Natural killer cell treated with Interleukin-12 subunit alpha and Interleukin-12 subunit beta and Interleukin-15 and Interleukin-18, amount 100 ng/mL, for 72 hours (primary cell): Measurements from ENCODE around the gene MRPL49. TPM values are rescaled to one million over a fixed set of nuclear protein-coding genes. Genes with fewer than 3 reads are reported as not detected.
A peak's percentile ranks its signal among the peaks of the same experiment; 100 is the strongest.

ENCODE experiments used
- ATAC-seq, 2 donors: fragments of 150-1000 bp; cut with Tn5 transposase in 1 of 2; sonication (Bioruptor Pico), chemical (Tn5 transposase) in 1 of 2; 2 replicates each; pipeline ENCODE4 v1.10.0; 2021
- DNase-seq: peaks from one replicate; pipeline ENCODE4 v3.0.0; 2022; ENCODE audit warnings: low spot score
- H3K27ac Mint-ChIP-seq, 2 donors: 1 replicate in 1 of 2; 2 replicates in 1 of 2; pipeline ENCODE4 v1.8.0; 2022; ENCODE audit warnings: mixed read lengths in 2 of 2, mild to moderate bottlenecking in 1 of 2, moderate library complexity in 1 of 2
- H3K27me3 Mint-ChIP-seq, 2 donors: 1 replicate in 1 of 2; 2 replicates in 1 of 2; pipeline ENCODE4 v1.8.0; 2022; ENCODE audit warnings: mixed read lengths in 2 of 2
- H3K36me3 Mint-ChIP-seq: one replicate; pipeline ENCODE4 v1.8.0; 2022; ENCODE audit warnings: mixed read lengths
- H3K4me1 Mint-ChIP-seq, 2 donors: 1 replicate in 1 of 2; 2 replicates in 1 of 2; pipeline ENCODE4 v1.8.0; 2022; ENCODE audit warnings: low read depth in 2 of 2, mixed read lengths in 2 of 2, mild to moderate bottlenecking in 1 of 2
- H3K4me3 Mint-ChIP-seq: one replicate; pipeline ENCODE4 v1.8.0; 2022; ENCODE audit warnings: mixed read lengths
- H3K9me3 Mint-ChIP-seq: 2 replicates; pipeline ENCODE4 v1.8.0; 2022; ENCODE audit warnings: mixed read lengths
- total RNA-seq, 2 donors: library from RNA; stranded (reverse); gene quantifications; one replicate each; pipeline ENCODE4 v1.2.3, GENCODE V29; 2022

Gene MRPL49
- total RNA-seq = 10 to 100 TPM; 77.8 to 80.4 TPM

- DNase-seq (peak; percentile 99), ATAC-seq (peak; percentile 91 to 94)
- H3K9me3 Mint-ChIP-seq = no peaks in the 10 kb centered on the region
- peak within 1 kb of the TSS; percentile 100 for H3K4me3 Mint-ChIP-seq
- peaks cover 36 to 44% of the 10 kb centered on the region in 2 donors for H3K4me1 Mint-ChIP-seq
- peak within 1 kb of the TSS; percentile 95 to 100 for H3K27ac Mint-ChIP-seq
- H3K36me3 Mint-ChIP-seq = peaks cover 17% of the 10 kb centered on the region
- no peaks in the 10 kb centered on the region for H3K27me3 Mint-ChIP-seq
These were observed at the start of gene MRPL49, which contains the start of gene FAU for GRCh38 chr11:65121865-65122696. Gene MRPL49 (plus strand): TSS chr11:65122321. CDS start chr11:65122347, 26 bp downstream. Gene FAU (minus strand): TSS chr11:65122134. CDS start chr11:65121813, 321 bp downstream.

- DNase-seq = no peak
- no peaks in the 10 kb centered on the region for H3K9me3 Mint-ChIP-seq
- H3K4me3 Mint-ChIP-seq = no peak overlapping the region
- H3K4me1 Mint-ChIP-seq = peaks cover 0 to 3% of the 10 kb centered on the region in 2 donors
- H3K27ac Mint-ChIP-seq = no peak overlapping the region
- H3K36me3 Mint-ChIP-seq = no peaks in the 10 kb centered on the region
- no peaks in the 10 kb centered on the region for H3K27me3 Mint-ChIP-seq
- no peak for ATAC-seq
These were observed 49.5 kb upstream of the MRPL49 start for GRCh38 chr11:65072631-65072966.

GRCh38 chr11:65077451-65077850, 44.7 kb upstream of the MRPL49 start:
- peaks cover 10% of the 10 kb centered on the region for H3K36me3 Mint-ChIP-seq
- no peaks in the 10 kb centered on the region for H3K27me3 Mint-ChIP-seq
- H3K4me1 Mint-ChIP-seq = peaks cover 10 to 31% of the 10 kb centered on the region in 2 donors
- peak overlapping the region in 1 of 2 donors; percentile 45 for H3K27ac Mint-ChIP-seq
- no peaks in the 10 kb centered on the region for H3K9me3 Mint-ChIP-seq
- DNase-seq (peak; percentile 51), ATAC-seq (no peak)
- no peak overlapping the region for H3K4me3 Mint-ChIP-seq

- peaks cover 15 to 38% of the 10 kb centered on the region in 2 donors for H3K4me1 Mint-ChIP-seq
- H3K27ac Mint-ChIP-seq = peak overlapping the region in 1 of 2 donors; percentile 20
- no peaks in the 10 kb centered on the region for H3K27me3 Mint-ChIP-seq
- DNase-seq (peak; percentile 60), ATAC-seq (peak; percentile 58 to 67)
- H3K9me3 Mint-ChIP-seq = no peaks in the 10 kb centered on the region
- peaks cover 10% of the 10 kb centered on the region for H3K36me3 Mint-ChIP-seq
- no peak overlapping the region for H3K4me3 Mint-ChIP-seq
These were observed 44.0 kb upstream of the MRPL49 start for GRCh38 chr11:65078151-65078550.

GRCh38 chr11:65078786-65079342, 43.3 kb upstream of the MRPL49 start:
- Mint-ChIP-seq H3K4me3 (peak overlapping the region; percentile 39), H3K36me3 (peaks cover 10% of the 10 kb centered on the region)

GRCh38 chr11:65083134-65083833, 38.8 kb upstream of the MRPL49 start:
- Mint-ChIP-seq H3K27ac (peak overlapping the region; percentile 94 to 95), H3K36me3 (peaks cover 17% of the 10 kb centered on the region), H3K27me3 (no peaks in the 10 kb centered on the region), H3K4me1 (peaks cover 32 to 51% of the 10 kb centered on the region in 2 donors), H3K9me3 (no peaks in the 10 kb centered on the region), H3K4me3 (peak overlapping the region; percentile 98)
- ATAC-seq (peak; percentile 0 to 1), DNase-seq (peak; percentile 38)

More at GRCh38 chr11:65078786-65079342, 43.3 kb upstream of the MRPL49 start:
- H3K9me3 Mint-ChIP-seq = no peaks in the 10 kb centered on the region
- H3K27ac Mint-ChIP-seq = peak overlapping the region in 1 of 2 donors; percentile 20
- no peaks in the 10 kb centered on the region for H3K27me3 Mint-ChIP-seq
- peaks cover 20 to 45% of the 10 kb centered on the region in 2 donors for H3K4me1 Mint-ChIP-seq
- ATAC-seq = no peak
- DNase-seq = peak; percentile 60

- H3K27me3 Mint-ChIP-seq = no peaks in the 10 kb centered on the region
- DNase-seq (peak; percentile 98), ATAC-seq (peak; percentile 93 to 96)
- peaks cover 19% of the 10 kb centered on the region for H3K36me3 Mint-ChIP-seq
- H3K4me1 Mint-ChIP-seq = peaks cover 26 to 44% of the 10 kb centered on the region in 2 donors
- no peaks in the 10 kb centered on the region for H3K9me3 Mint-ChIP-seq
- peak within 1 kb of the TSS; percentile 98 for H3K4me3 Mint-ChIP-seq
- peak within 1 kb of the TSS; percentile 94 to 95 for H3K27ac Mint-ChIP-seq
These were observed 38.1 kb upstream of the MRPL49 start, which contains the start of the genes CDCA5 and ZFPL1 for GRCh38 chr11:65083834-65084597. Gene CDCA5 (minus strand): TSS chr11:65084040. CDS start chr11:65083978, 62 bp downstream. Gene ZFPL1 (plus strand): TSS chr11:65084222. CDS start chr11:65084699, 477 bp downstream.

GRCh38 chr11:65084598-65085375, 37.3 kb upstream of the MRPL49 start:
- ATAC-seq (no peak), DNase-seq (no peak)
- no peaks in the 10 kb centered on the region for H3K27me3 Mint-ChIP-seq
- H3K4me3 Mint-ChIP-seq = peak overlapping the region; percentile 98
- no peaks in the 10 kb centered on the region for H3K9me3 Mint-ChIP-seq
- peaks cover 26 to 44% of the 10 kb centered on the region in 2 donors for H3K4me1 Mint-ChIP-seq
- peak overlapping the region; percentile 94 to 95 for H3K27ac Mint-ChIP-seq
- H3K36me3 Mint-ChIP-seq = peaks cover 21% of the 10 kb centered on the region

GRCh38 chr11:65085446-65085845, 36.7 kb upstream of the MRPL49 start:
- no peak for ATAC-seq
- Mint-ChIP-seq H3K27ac (peak overlapping the region; percentile 94 to 95), H3K4me3 (peak overlapping the region; percentile 98), H3K4me1 (peaks cover 26 to 42% of the 10 kb centered on the region in 2 donors), H3K9me3 (no peaks in the 10 kb centered on the region), H3K27me3 (no peaks in the 10 kb centered on the region), H3K36me3 (peaks cover 20% of the 10 kb centered on the region)
- no peak for DNase-seq

GRCh38 chr11:65086809-65087208, 35.3 kb upstream of the MRPL49 start:
- no peak for ATAC-seq
- H3K4me3 Mint-ChIP-seq = no peak overlapping the region
- H3K9me3 Mint-ChIP-seq = no peaks in the 10 kb centered on the region
- H3K27me3 Mint-ChIP-seq = no peaks in the 10 kb centered on the region
- H3K4me1 Mint-ChIP-seq = peaks cover 23 to 35% of the 10 kb centered on the region in 2 donors
- H3K36me3 Mint-ChIP-seq = peaks cover 15% of the 10 kb centered on the region
- no peak for DNase-seq
- no peak overlapping the region for H3K27ac Mint-ChIP-seq

- Mint-ChIP-seq H3K36me3 (peaks cover 15% of the 10 kb centered on the region), H3K4me3 (no peak overlapping the region)
These were observed 34.9 kb upstream of the MRPL49 start for GRCh38 chr11:65087216-65087615.

GRCh38 chr11:65087827-65088226, 34.3 kb upstream of the MRPL49 start:
- DNase-seq (no peak), ATAC-seq (no peak)
- Mint-ChIP-seq H3K27me3 (no peaks in the 10 kb centered on the region), H3K4me1 (peaks cover 20 to 26% of the 10 kb centered on the region in 2 donors), H3K27ac (no peak overlapping the region), H3K4me3 (no peak overlapping the region), H3K9me3 (no peaks in the 10 kb centered on the region), H3K36me3 (peaks cover 15% of the 10 kb centered on the region)

More at GRCh38 chr11:65087216-65087615, 34.9 kb upstream of the MRPL49 start:
- ATAC-seq (no peak), DNase-seq (no peak)
- no peaks in the 10 kb centered on the region for H3K27me3 Mint-ChIP-seq
- no peaks in the 10 kb centered on the region for H3K9me3 Mint-ChIP-seq
- H3K27ac Mint-ChIP-seq = no peak overlapping the region
- H3K4me1 Mint-ChIP-seq = peaks cover 23 to 32% of the 10 kb centered on the region in 2 donors
